ENCODE data around the gene GALNTL6.
"Not testable (repeated sequence)": the region's sequence is repeated elsewhere in the genome, so short reads cannot be mapped to it uniquely, and the experiment has no call there.

The GALNTL6 gene

DNA sequence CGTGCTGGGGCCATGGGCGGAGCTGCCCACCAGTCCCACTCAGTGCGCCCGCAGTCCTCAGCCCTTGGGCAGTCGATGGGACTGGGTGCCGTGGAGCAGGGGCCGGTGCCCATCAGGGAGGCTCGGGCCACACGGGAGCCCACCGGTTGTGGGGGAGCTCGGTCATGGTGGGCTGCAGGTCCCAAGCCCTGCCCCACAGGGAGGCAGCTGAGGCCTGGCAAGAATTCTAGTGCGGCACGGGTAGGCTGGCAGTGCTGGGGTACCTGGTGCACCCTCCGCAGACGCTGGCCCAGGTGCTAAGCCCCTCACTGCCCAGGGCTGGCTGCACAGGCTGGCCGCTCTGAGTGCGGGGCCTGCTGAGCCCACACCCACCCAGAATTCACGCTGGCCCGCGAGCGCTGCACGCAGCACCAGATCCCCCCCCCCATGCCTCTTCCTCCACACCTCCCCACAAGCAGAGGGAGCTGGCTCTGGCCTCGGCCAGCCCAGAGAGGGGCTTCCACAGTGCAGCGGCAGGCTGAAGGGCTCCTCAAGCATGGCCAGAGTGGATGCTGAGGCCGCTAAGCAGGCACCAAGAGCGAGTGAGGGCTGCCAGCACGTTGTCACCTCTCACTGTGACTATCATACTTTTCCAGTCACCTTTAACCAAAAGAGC lies 564.4 kb downstream of the GALNTL6 start:
- Mint-ChIP-seq H3K27ac (no peak overlapping the region), H3K4me1 (no peaks in the 10 kb centered on the region), H3K36me3 (no peaks in the 10 kb centered on the region), H3K9me3 (no peaks in the 10 kb centered on the region), H3K27me3 (no peaks in the 10 kb centered on the region), H3K4me3 (no peak overlapping the region)

DNA sequence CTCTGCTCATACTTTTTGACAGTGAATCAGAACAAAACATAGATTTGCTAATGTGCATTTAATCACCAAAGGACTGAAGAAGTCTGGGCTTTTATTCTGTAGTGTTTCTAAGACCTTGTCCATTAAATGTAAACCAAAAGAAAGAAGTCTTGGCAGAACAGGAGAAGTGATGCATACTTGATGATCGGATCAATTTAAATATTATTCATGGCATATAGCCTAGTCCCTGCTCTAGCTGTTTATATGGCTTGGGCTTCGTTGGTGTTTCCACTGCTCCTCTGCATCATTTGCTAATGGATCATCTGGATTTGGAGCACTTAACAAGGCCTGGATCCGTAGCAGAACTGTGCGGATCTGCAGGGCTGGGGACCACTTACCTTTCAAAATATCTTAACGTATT lies 566.6 kb downstream of the GALNTL6 start:
- H3K4me1 Mint-ChIP-seq: no peaks in the 10 kb centered on the region
- H3K9me3 Mint-ChIP-seq: peaks cover 6% of the 10 kb centered on the region
- H3K36me3 Mint-ChIP-seq: no peaks in the 10 kb centered on the region
- H3K27ac Mint-ChIP-seq: no peak overlapping the region
- no peaks in the 10 kb centered on the region for H3K27me3 Mint-ChIP-seq
- no peak overlapping the region for H3K4me3 Mint-ChIP-seq

DNA sequence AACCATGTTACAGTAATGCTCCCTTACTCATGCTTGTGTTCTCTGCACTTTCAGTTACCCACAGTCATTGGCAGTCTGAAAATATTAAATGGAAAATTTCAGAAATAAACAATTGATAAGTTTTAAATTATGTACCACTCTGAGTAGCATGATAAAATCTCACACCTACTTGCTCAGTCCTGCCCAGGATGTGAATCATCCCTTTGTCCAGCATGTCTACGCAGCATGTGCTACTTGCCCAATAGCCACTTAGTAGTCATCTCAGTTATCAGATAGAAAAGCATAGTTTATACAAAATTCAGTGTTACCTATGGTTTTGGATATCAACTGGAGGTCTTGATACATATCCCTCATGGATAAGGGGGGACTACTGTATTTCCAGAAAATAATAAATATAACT lies 577.1 kb downstream of the GALNTL6 start:
- Mint-ChIP-seq H3K27ac (no peak overlapping the region), H3K9me3 (no peaks in the 10 kb centered on the region), H3K36me3 (no peaks in the 10 kb centered on the region), H3K27me3 (no peaks in the 10 kb centered on the region), H3K4me1 (no peaks in the 10 kb centered on the region), H3K4me3 (no peak overlapping the region)

DNA sequence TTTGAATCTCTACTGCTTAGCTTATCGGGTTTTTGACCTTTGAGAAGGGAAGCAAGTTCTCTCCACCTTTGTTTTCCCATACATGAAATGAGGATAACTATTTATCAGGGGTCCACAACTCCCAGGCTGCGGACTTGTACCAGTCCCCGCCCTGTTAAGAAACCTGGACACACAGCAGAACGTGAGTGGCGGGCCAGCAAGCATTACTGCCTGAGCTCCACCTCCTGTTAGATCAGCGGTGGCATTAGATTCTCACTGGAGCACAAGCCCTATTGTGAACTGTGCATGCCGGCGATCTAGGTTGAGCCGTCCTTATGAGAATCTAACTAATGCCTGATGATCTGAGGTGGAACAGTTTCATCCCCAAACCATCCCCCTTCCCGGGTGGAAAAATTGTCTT lies 579.5 kb downstream of the GALNTL6 start:
- Mint-ChIP-seq H3K9me3 (no peaks in the 10 kb centered on the region), H3K36me3 (no peaks in the 10 kb centered on the region), H3K27me3 (no peaks in the 10 kb centered on the region), H3K4me3 (no peak overlapping the region), H3K4me1 (no peaks in the 10 kb centered on the region), H3K27ac (no peak overlapping the region)

DNA sequence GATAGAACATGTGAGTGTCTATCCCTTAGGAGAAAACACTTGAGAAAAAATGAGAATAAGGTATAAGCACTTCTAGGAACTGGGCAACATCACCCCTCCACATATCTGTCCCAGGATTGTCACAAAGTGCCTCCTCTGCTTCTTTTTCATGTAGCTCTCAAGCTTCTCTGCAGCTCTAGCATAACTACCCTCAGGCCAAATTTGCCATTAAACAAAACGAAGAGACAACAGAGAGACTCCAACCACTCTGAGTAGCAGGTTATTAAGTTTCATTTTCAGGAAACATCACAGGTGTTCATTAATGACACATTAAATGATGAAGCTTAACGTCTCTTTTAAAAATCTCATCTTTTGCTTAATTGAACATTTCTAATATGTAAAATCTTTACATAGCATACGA lies 580.0 kb downstream of the GALNTL6 start:
- Mint-ChIP-seq H3K9me3 (peaks cover 5% of the 10 kb centered on the region), H3K27me3 (no peaks in the 10 kb centered on the region), H3K4me1 (no peaks in the 10 kb centered on the region), H3K36me3 (no peaks in the 10 kb centered on the region), H3K27ac (no peak overlapping the region), H3K4me3 (no peak overlapping the region)

DNA sequence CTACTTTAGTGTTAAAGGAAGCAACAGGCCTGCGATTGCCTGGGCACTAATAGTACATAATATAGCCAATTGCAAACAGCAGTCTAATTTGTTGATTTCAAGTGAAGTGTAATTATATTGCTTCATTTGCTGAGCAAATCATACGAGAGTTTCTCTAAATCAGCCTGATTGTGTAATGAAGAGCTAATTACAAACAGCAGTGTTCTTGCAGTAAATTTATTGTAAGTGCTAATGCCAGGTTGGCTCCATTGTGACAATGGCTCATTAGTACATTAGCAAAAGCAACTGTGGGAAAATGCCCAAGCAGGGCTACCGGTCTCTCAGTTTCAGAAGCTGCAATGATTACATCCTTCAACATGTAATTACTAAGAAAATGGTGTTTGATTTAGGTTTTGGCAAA lies 591.5 kb downstream of the GALNTL6 start:
- Mint-ChIP-seq H3K27me3 (no peaks in the 10 kb centered on the region), H3K9me3 (no peaks in the 10 kb centered on the region)

DNA sequence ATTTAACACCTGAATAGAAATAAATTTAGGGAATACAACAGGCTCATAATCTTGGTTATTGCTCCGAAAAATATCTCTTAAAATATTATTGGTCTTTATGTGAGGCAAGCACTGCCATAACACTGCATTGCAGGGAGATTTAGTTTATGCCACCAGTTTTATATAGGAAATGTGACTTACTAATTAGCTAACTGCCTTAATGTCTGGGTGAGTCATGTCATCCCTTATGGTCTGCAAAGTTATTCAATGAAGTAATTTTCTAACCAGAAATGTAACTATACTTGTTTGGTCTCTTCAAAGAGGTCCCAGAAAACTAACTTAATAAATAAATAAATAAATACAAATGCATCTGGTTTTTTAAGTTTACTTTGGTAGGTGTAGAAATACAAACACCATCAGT lies 597.2 kb downstream of the GALNTL6 start:
- H3K9me3 Mint-ChIP-seq: no peaks in the 10 kb centered on the region
- no peaks in the 10 kb centered on the region for H3K4me1 Mint-ChIP-seq
- no peaks in the 10 kb centered on the region for H3K27me3 Mint-ChIP-seq
- no peak overlapping the region for H3K27ac Mint-ChIP-seq
- H3K4me3 Mint-ChIP-seq: no peak overlapping the region
- no peaks in the 10 kb centered on the region for H3K36me3 Mint-ChIP-seq

More for the DNA sequence above, 591.5 kb downstream of the GALNTL6 start:
- Mint-ChIP-seq H3K36me3 (no peaks in the 10 kb centered on the region), H3K4me1 (no peaks in the 10 kb centered on the region), H3K27ac (no peak overlapping the region), H3K4me3 (no peak overlapping the region)

DNA sequence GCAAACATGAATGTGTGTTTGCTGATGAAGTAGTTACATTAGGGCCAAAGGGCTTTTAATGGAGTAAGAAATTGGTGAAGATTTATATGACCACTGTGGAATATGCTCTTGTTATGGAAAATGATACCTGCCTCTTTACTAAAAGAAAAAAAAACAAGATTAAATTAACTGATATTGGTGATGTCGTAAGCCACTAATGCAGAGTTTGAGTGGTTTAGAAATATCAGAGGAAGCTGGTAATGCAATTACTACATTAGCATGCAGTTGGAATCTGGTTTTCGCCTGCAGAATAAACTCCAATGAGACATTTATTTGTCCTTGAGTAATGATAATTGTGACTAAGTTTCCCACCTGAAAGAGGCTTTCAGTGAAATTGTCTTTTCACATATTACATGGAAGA lies 597.9 kb downstream of the GALNTL6 start:
- H3K27ac Mint-ChIP-seq: no peak overlapping the region
- no peaks in the 10 kb centered on the region for H3K9me3 Mint-ChIP-seq
- H3K4me3 Mint-ChIP-seq: no peak overlapping the region
- H3K36me3 Mint-ChIP-seq: no peaks in the 10 kb centered on the region
- H3K27me3 Mint-ChIP-seq: no peaks in the 10 kb centered on the region
- no peaks in the 10 kb centered on the region for H3K4me1 Mint-ChIP-seq

DNA sequence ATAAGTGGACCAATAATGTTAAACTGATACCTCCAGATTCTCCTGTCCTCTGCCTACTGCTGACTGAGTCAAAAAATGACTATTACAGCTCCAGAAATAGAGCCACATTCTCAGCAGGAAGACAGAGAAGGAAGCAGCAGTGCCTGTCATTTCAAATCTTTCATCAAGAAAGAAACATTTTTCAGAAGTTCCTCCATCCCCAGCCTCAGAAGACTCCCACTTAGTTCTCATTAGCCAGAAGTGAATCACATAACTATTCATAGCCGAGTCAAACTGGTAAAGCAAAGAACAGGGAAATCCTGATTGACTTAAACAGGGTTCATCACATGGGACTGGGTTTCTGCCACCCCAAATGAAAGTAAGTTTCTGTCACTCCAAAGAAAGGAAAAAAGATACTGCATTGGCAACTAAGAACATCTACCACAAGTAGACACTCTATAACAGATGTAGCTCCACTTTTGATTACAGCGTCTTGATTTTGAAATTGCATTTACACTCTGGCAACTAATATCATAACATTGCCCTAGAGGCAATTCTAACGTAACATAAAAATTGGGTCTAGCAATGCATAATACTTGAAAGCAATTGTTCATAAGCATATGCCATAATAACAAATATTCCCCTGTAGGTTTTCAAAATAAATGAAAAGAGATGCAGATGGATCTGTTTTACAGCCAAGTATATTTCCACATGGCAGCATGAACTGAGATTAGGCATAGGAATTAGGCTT lies 599.8 kb downstream of the GALNTL6 start:
- no peaks in the 10 kb centered on the region for H3K27me3 Mint-ChIP-seq
- no peaks in the 10 kb centered on the region for H3K9me3 Mint-ChIP-seq
- H3K27ac Mint-ChIP-seq: no peak overlapping the region
- H3K4me3 Mint-ChIP-seq: no peak overlapping the region
- H3K36me3 Mint-ChIP-seq: no peaks in the 10 kb centered on the region
- no peaks in the 10 kb centered on the region for H3K4me1 Mint-ChIP-seq

DNA sequence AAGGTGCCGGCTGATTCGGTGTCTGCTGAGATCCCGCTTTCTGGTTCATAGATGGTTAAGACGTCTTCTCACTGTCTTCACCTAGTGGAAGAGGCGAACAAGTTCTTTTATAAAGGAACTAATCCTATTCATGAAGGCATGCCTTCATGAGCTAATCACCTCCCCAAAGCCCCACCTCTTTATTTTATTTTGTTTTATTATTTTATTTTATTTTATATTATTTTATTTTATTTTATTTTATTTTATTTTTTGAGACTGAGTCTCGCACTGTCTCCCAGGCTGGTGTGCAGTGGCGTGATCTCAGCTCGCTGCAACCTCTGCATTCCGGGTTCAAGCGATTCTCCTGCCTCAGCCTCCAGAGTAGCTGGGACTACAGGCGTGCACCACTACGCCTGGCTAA lies 615.8 kb downstream of the GALNTL6 start:
- H3K36me3 Mint-ChIP-seq, H3K27me3 Mint-ChIP-seq, H3K4me3 Mint-ChIP-seq, H3K9me3 Mint-ChIP-seq, H3K27ac Mint-ChIP-seq, H3K4me1 Mint-ChIP-seq: not testable (repeated sequence)

DNA sequence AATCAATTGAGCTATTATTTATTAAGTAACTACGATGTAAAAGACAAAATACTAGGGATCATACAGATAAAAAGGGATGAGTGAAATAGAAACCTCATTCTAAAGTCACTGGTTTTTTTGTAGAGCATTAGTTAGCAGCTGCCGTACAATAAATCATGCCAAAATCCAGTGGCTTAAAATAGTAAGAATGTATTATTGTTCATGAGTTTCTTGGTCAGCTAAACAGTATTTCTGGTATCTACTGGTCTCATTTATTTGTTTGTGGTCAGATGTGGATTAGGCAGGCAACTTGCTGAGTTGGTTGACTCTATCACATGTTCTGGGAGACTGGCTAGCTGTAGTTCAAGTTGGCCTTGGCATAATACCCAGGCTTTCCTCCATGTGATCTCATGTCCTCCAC lies 667.3 kb downstream of the GALNTL6 start:
- no peak overlapping the region for H3K27ac Mint-ChIP-seq
- H3K36me3 Mint-ChIP-seq: no peaks in the 10 kb centered on the region
- H3K27me3 Mint-ChIP-seq: no peaks in the 10 kb centered on the region
- no peak overlapping the region for H3K4me3 Mint-ChIP-seq
- H3K4me1 Mint-ChIP-seq: no peaks in the 10 kb centered on the region
- peaks cover 4% of the 10 kb centered on the region for H3K9me3 Mint-ChIP-seq

DNA sequence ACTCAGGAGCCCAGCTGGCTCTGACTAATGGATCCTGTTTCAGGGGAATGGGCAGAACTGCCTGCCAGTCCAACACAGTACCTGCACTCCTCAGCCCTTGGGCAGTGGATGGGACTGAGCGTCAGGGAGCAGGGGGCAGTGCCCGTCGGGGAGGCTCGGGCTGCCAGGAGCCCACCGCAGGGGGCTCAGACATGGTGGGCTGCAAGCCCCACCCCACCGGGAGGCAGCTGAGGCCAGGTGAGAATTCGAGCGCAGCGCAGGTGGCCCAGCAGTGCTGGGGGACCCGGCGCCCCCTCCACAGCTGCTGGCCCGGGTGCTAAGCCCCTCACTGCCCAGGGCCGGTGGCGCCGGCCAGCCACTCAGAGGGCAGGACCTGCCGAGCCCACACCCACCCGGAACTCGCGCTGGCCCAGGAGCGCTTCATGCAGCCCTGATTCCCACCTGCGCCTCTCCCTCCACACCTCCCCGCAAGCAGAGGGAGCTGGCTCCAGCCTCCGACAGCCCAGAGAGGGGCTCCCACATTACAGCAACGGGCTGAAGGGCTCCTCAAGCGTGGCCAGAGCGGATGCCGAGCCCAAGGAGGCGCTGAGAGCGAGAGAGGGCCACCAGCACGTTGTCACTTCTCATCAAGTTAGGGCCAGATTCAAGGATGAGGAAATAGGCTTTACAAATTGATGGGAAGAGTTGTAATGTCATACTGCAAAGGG lies 668.8 kb downstream of the GALNTL6 start:
- Mint-ChIP-seq H3K4me1 (no peaks in the 10 kb centered on the region), H3K9me3 (peaks cover 4% of the 10 kb centered on the region), H3K4me3 (no peak overlapping the region), H3K27me3 (no peaks in the 10 kb centered on the region), H3K36me3 (no peaks in the 10 kb centered on the region), H3K27ac (no peak overlapping the region)

DNA sequence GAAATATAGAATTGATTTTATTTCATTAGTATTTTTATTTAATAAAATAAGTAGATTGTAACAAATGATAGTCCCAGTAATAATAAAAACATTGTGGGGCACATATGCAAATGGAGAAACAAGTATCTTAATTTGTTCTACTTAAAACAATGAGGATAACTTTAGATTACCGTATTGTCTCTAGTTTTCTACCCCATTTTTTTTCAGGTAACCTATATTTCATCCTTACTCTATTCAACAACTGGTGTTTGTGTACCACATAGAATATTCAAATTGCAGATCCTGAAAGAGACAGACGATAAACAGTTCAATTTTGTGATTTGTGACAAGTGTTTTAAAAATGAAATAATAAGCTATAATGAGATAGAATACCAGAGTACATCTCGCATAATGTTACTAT lies 671.8 kb downstream of the GALNTL6 start:
- H3K9me3 Mint-ChIP-seq: no peaks in the 10 kb centered on the region
- no peaks in the 10 kb centered on the region for H3K4me1 Mint-ChIP-seq
- H3K27ac Mint-ChIP-seq: no peak overlapping the region
- no peaks in the 10 kb centered on the region for H3K36me3 Mint-ChIP-seq
- no peak overlapping the region for H3K4me3 Mint-ChIP-seq
- H3K27me3 Mint-ChIP-seq: no peaks in the 10 kb centered on the region

DNA sequence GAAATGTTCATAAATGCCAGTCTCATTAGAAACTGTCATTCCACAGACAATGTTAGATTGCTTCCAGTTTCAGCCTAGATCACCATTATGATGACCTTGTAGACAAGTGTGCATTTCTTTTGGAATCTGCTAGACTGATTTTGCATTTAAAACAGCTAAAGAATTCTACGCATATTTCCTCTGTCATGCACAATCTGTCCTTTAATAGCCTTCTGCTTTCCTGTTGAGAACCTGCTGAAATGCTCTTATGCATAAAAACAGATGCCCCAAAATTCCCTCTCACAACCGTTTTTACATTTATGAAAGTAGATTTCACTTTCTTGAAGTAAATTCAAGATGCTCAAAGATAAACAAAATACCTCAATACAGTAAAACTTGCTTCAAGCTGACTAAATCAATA lies 673.3 kb downstream of the GALNTL6 start:
- H3K27me3 Mint-ChIP-seq: no peaks in the 10 kb centered on the region
- H3K9me3 Mint-ChIP-seq: no peaks in the 10 kb centered on the region
- no peaks in the 10 kb centered on the region for H3K4me1 Mint-ChIP-seq
- H3K27ac Mint-ChIP-seq: no peak overlapping the region
- H3K4me3 Mint-ChIP-seq: no peak overlapping the region
- H3K36me3 Mint-ChIP-seq: no peaks in the 10 kb centered on the region

DNA sequence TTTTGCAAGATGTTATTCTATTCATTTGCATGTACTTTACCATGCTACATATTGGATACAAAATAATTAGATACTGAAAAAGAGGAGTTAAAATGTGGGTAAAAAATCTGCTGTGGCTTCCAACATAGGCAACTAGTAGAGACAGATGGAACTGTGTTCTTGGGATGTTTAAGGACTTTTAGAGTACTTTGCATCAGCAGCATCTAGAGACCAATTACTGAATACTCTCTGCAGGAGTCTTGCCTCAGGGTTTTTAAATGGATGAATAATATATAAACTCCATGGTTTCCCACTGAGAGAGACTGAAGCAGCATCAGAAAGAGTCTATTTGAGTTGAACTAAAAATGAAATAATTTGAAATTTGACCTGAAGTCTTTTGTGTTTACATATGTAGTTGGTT lies 676.7 kb downstream of the GALNTL6 start:
- no peaks in the 10 kb centered on the region for H3K36me3 Mint-ChIP-seq

DNA sequence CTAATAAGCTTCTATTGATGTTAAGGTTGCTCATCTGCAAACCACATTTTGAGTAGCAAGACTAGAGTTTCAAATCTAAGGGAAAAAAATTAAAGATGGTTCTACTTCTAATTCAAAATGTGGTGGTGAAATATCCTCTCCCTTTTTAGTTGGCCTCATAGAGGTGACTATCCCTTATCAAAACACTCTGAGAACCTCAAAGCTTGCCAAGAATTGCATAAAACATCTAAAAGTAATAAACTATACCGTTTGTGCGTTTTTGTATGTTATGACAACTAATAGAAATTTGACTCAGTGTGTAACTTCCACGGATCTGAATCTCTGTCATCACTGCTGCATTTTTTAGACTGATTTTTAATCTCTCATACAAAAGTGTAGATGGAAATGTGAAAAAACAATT lies 682.6 kb downstream of the GALNTL6 start:
- H3K4me3 Mint-ChIP-seq: no peak overlapping the region
- no peaks in the 10 kb centered on the region for H3K9me3 Mint-ChIP-seq
- H3K27ac Mint-ChIP-seq: no peak overlapping the region
- no peaks in the 10 kb centered on the region for H3K4me1 Mint-ChIP-seq
- H3K36me3 Mint-ChIP-seq: no peaks in the 10 kb centered on the region
- no peaks in the 10 kb centered on the region for H3K27me3 Mint-ChIP-seq

More for the DNA sequence above, 676.7 kb downstream of the GALNTL6 start:
- H3K27ac Mint-ChIP-seq: no peak overlapping the region
- no peaks in the 10 kb centered on the region for H3K9me3 Mint-ChIP-seq
- H3K4me1 Mint-ChIP-seq: no peaks in the 10 kb centered on the region
- H3K27me3 Mint-ChIP-seq: no peaks in the 10 kb centered on the region
- H3K4me3 Mint-ChIP-seq: no peak overlapping the region

Measured in activated naive CD4-positive, alpha-beta T cell treated with anti-CD3 and anti-CD28 coated beads, Interleukin-2, amount 50 U/mL, for 24 hours (primary cell).